ENCODE measurements around the gene INPP5B.

- TF ChIP-seq EZH2 (IDR thresholded peaks at IDR 0.05; ENCODE audit: insufficient read depth, poor library complexity, severe bottlenecking), result no peak
- TF ChIP-seq EZH2phosphoT487 (IDR thresholded peaks at IDR 0.05; ENCODE audit: insufficient read depth, low read depth), result no peak
These were observed 31.7 kb upstream of the INPP5B start for GRCh38 chr1:37978541-37978940.

Measured in GM23248 (cell line).